ENCODE results near the gene TMTC1. TPM values are rescaled to one million over a fixed set of nuclear protein-coding genes. Genes with fewer than 3 reads are reported as not detected.
A peak's percentile ranks its signal among the peaks of the same experiment; 100 is the strongest.

Gene TMTC1
- total RNA-seq, 1 experiment from 2014 or later = 109 TPM

GRCh38 chr12:29726741-29727348 lies 56.9 kb downstream of the TMTC1 start:
- peak overlapping the region; percentile 10 for H3K4me3 Mint-ChIP-seq (ENCODE audit: unreplicated experiment)
- POLR2A ChIA-PET = interaction anchor here (0.5 to 3.0 kb wide), 5 partner anchors 8 to 58 kb away, joined by 3 to 25 read pairs (median 4); no protein-coding TSS in a partner anchor
- peaks cover 30% of the 10 kb centered on the region for H3K4me1 Mint-ChIP-seq (ENCODE audit: insufficient read depth, unreplicated experiment)
- H3K36me3 Mint-ChIP-seq (ENCODE audit: insufficient read depth, unreplicated experiment) = peaks cover 90% of the 10 kb centered on the region
- H3K9me3 Mint-ChIP-seq (ENCODE audit: unreplicated experiment) = no peaks in the 10 kb centered on the region
- no peaks in the 10 kb centered on the region for H3K27me3 Mint-ChIP-seq (ENCODE audit: insufficient read depth, unreplicated experiment)
- H3K27ac Mint-ChIP-seq (ENCODE audit: low read depth, unreplicated experiment) = peak overlapping the region; percentile 91
- no peak for TF ChIP-seq CTCF (IDR thresholded peaks at IDR 0.05; ENCODE audit: unreplicated experiment)
- no TSS peak for BruUV-seq (replicated peaks)
- CTCF ChIA-PET = interaction anchor here (0.5 to 1.0 kb wide), 2 partner anchors 62 to 407 kb away, joined by 3 read pairs; no protein-coding TSS in a partner anchor
- no peak for DNase-seq (ENCODE audit: unreplicated experiment)
- intact Hi-C loops (cut with micrococcal nuclease) = no loop called here

GRCh38 chr12:29726321-29726692 lies 57.4 kb downstream of the TMTC1 start:
- Mint-ChIP-seq H3K4me1 (ENCODE audit: insufficient read depth, unreplicated experiment) (peaks cover 26% of the 10 kb centered on the region), H3K36me3 (ENCODE audit: insufficient read depth, unreplicated experiment) (peaks cover 87% of the 10 kb centered on the region), H3K9me3 (ENCODE audit: unreplicated experiment) (no peaks in the 10 kb centered on the region), H3K4me3 (ENCODE audit: unreplicated experiment) (peak overlapping the region; percentile 10), H3K27ac (ENCODE audit: low read depth, unreplicated experiment) (peak overlapping the region; percentile 91), H3K27me3 (ENCODE audit: insufficient read depth, unreplicated experiment) (no peaks in the 10 kb centered on the region)
- TSS peak; percentile 63 for BruUV-seq (replicated peaks)
- CTCF ChIA-PET = interaction anchor here (0.5 to 1.0 kb wide), 2 partner anchors 62 to 407 kb away, joined by 3 read pairs; no protein-coding TSS in a partner anchor
- POLR2A ChIA-PET = interaction anchor here (0.5 to 3.0 kb wide), 4 partner anchors 8 to 59 kb away, joined by 3 to 25 read pairs (median 4); no protein-coding TSS in a partner anchor
- DNase-seq (ENCODE audit: unreplicated experiment) = peak; percentile 54
- no peak for TF ChIP-seq CTCF (IDR thresholded peaks at IDR 0.05; ENCODE audit: unreplicated experiment)
- intact Hi-C loops (cut with micrococcal nuclease) = no loop called here

GRCh38 chr12:29725587-29726320 lies 58.0 kb downstream of the TMTC1 start:
- no peaks in the 10 kb centered on the region for H3K27me3 Mint-ChIP-seq (ENCODE audit: insufficient read depth, unreplicated experiment)
- CTCF ChIA-PET = interaction anchor here (0.7 kb wide), 1 partner anchor 868 kb away, joined by 4 read pairs; no protein-coding TSS in a partner anchor
- TSS peak; percentile 86 for BruUV-seq (replicated peaks)
- H3K4me3 Mint-ChIP-seq (ENCODE audit: unreplicated experiment) = peak overlapping the region; percentile 10
- peak; percentile 79 for DNase-seq (ENCODE audit: unreplicated experiment)
- H3K9me3 Mint-ChIP-seq (ENCODE audit: unreplicated experiment) = no peaks in the 10 kb centered on the region
- peak overlapping the region; percentile 91 for H3K27ac Mint-ChIP-seq (ENCODE audit: low read depth, unreplicated experiment)
- peaks cover 90% of the 10 kb centered on the region for H3K36me3 Mint-ChIP-seq (ENCODE audit: insufficient read depth, unreplicated experiment)
- peaks cover 26% of the 10 kb centered on the region for H3K4me1 Mint-ChIP-seq (ENCODE audit: insufficient read depth, unreplicated experiment)
- POLR2A ChIA-PET = interaction anchor here (1.0 to 3.0 kb wide), 3 partner anchors 9 to 17 kb away, joined by 5 to 25 read pairs (median 5); no protein-coding TSS in a partner anchor
- TF ChIP-seq CTCF (IDR thresholded peaks at IDR 0.05; ENCODE audit: unreplicated experiment) = no peak
- intact Hi-C loops (cut with micrococcal nuclease) = no loop called here

GRCh38 chr12:29722164-29722563 lies 61.6 kb downstream of the TMTC1 start:
- H3K9me3 Mint-ChIP-seq (ENCODE audit: unreplicated experiment) = no peaks in the 10 kb centered on the region
- TF ChIP-seq CTCF (IDR thresholded peaks at IDR 0.05; ENCODE audit: unreplicated experiment) = no peak
- intact Hi-C loops (cut with micrococcal nuclease) = no loop called here
- H3K27ac Mint-ChIP-seq (ENCODE audit: low read depth, unreplicated experiment) = no peak overlapping the region
- no TSS peak for BruUV-seq (replicated peaks)
- ChIA-PET CTCF (no interaction called here), POLR2A (interaction anchor here (0.6 to 2.8 kb wide), 6 partner anchors 10 to 1068 kb away, joined by 3 to 14 read pairs (median 3); no protein-coding TSS in a partner anchor)
- no peaks in the 10 kb centered on the region for H3K27me3 Mint-ChIP-seq (ENCODE audit: insufficient read depth, unreplicated experiment)
- no peak for DNase-seq (ENCODE audit: unreplicated experiment)
- no peak overlapping the region for H3K4me3 Mint-ChIP-seq (ENCODE audit: unreplicated experiment)
- peaks cover 30% of the 10 kb centered on the region for H3K4me1 Mint-ChIP-seq (ENCODE audit: insufficient read depth, unreplicated experiment)
- H3K36me3 Mint-ChIP-seq (ENCODE audit: insufficient read depth, unreplicated experiment) = peaks cover 83% of the 10 kb centered on the region

Data from MCF 10A (cell line).